Stimulated activated CD8-positive, alpha-beta memory T cell treated with anti-CD3 and anti-CD28 coated beads, Interleukin-12 subunit alpha, Interleukin-12 subunit beta, amount 100 ng/mL, for 24 hours (primary cell): Measurements from ENCODE around the gene SCIN.
"Not testable (repeated sequence)": the region's sequence is repeated elsewhere in the genome, so short reads cannot be mapped to it uniquely, and the experiment has no call there.

Experiments used
- DNase-seq: peaks from one replicate; pipeline ENCODE4 v3.0.0-alpha.2; 2020; ENCODE audit errors: extremely low read depth

The SCIN gene

DNA sequence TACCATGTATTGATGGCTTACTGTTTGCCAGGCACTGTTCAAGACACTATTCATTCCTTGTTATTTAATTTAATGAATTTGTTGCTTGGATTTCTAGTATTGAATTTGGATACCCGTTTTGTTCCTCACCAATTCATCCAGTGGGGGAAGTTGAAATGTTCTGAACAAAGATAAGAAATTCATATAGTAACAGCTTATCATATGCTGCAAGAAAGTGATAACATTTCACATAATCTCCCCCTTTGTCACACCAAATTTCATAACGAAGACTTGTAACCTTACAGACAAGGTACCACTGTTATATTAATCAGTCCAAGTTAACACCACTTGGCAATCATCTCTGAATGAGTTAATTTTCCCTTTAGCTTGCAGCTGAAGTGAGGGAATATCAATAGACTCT is 42.1 kb downstream of the SCIN start:
- DNase-seq, result no peak

DNA sequence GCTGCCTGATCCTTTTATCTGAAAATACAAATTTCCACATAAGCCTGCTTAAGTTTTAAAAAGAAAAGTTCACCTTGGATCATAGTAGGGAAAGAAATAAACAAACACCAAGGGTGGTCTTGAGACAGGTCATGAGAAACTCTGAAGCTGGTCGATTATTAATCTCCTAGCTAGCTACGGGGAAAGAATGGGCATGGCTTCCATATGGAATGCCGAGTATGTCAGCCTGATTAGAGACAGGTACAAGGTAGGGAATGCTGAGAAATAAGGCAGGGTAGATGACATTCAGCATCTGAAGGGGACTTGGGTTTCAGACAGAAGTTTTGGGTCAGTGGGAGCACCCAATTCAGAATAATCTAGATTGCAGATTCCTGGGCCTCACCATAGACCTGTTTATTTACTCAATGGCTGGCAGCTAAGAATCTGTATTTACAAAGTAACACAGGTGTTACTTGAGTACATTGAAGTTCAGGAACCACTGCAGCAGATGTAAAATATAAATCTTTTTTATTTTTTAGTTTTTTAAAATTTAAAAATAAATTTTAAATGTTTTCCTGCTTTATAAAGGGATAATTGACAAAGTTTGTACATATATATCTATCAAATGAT is 49.0 kb downstream of the SCIN start:
- DNase-seq, result no peak

DNA sequence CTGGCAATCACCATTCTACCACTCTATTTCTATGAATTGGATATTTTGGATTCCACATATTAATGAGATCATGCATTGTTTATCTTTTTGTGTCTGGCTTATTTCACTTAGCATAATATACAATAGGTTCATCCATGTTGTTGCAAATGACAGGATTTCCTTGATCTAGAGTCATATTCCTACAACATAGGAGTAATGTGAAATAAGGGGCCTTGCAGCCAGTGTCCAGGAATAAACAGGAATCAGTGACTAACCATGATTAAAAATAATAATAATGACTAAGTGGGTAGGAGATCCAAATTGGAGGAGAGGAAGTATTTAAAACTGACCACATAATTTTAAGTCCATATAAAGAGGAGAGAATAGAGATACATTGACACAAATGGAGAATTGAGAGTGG is 49.9 kb downstream of the SCIN start:
- no peak for DNase-seq

DNA sequence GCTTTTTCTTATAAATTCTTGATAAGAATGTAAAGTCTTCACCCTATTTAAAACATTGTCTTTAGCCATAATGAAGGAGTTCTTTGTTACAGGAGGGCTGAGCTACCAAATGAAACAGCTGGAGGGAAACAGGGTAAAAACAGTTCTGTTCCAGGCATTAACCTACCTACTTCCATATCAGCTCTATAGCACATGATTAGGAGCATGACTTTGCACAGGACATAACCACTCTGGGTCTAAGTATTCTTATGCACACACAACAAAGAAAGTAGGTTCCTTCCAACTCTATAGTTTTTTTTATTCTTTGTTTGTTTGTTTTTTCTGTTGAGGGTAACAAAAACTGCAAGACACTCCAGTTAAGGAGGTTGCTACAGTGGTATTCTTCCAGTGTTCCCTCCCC is 52.7 kb downstream of the SCIN start:
- DNase-seq, result no peak

DNA sequence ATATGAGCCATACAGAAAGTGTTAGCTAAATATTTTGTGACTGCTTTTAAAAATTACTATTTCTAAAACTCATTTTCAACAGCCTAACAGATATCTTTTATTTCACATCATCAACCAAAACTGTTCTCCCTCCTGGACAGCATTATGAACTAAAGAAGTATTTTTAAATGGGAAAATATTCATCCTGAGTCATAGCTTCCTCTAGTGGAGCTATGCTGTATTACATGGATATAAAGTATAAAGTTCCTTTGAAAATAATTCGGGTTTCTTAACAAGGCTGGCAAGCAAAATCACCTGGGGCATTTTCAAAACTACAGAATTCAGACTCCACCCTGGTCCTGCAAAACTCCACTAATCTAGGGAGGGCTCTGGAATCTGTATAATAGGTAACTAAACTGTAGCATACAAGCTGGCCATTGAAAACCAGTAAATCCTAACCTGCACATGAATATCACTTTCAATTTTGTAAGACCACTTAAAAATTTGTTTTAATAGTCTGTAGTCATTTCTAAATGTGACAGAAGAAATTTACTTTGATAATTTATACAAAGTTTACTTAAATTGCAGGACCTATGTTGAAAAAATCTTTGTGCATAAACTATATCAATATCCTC is 53.5 kb downstream of the SCIN start:
- no peak for DNase-seq

DNA sequence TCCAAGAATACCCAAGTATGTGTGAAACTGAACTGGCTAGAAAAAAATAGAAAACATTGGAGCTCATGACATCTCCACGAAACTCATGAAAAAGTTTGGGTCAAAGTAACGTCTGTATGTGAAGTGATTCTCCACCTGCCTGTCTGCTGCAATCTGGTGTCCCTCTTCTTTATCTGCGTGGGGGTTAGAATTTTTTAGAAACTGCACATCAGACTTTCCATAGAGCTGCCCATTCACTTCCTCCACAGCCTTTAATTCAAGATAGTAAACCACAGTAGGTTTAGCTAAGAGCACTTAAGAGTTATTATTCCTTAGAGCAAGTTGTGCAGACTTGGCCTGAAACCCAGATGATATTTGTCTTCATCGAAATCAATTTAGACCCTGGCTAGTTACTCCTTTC is 55.3 kb downstream of the SCIN start:
- DNase-seq, result no peak

DNA sequence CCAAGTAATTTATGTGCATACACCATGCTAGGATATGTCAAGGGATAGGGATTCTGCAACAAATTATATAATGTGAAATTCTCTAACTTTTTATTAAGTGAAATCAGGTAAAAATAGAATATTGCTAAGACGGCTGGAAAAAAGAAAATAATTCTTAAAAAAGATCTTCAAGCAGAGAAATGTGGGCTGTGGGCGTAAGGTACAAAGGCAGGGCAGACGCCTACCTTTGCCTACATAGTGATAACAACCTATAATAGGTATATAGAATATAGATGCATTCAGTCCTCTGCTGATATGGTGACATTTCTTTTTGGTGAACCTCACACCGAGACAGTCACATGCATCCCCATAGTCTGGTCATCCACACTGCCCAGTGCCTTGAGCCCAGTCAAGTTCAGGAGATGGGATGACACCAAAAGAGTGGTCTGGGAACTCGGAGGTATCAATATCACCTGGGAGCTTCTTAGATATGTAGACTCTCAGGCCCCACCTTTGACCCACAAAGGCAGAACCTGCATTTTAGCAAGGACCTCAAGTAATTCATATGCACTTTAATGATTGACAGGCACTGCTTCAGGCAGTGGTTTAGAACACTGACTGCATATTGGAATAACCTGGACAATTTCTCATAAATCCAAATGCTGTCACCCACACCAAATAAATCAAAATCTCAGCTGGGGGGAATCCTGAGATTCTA is 59.4 kb downstream of the SCIN start:
- DNase-seq, result no peak

DNA sequence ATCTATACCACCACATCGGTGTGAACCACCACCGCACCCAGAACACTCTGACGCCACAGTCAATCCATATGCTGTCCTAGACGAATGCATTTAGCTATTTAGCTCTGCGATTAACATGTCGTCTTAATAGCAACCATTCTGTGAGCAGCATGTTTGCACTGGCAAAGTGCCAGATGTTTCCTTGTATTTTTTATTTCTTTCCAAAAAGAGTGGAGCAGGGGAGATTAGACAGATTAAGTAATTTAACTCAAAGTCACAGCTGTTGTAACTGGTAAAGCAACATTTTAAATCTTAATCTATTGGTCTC is 59.9 kb downstream of the SCIN start:
- no peak for DNase-seq

DNA sequence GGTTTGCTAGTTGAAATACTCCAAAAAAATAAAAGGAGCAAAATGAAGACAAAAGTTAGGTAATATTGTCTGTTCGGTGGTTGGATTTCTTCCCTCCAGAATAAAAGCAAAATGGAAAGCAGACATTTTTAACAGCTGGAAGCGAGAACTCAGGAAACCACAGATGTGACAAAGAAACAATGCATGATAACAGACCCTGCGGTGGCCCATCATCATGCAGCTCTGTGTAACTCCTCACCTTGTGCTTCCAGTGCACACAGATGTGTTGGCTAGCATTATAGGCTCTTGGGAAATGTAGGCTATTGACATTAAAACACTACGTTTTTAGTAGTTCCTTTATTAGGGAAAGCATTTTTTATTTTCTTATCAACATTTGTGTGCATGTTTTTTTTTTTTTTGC is 63.1 kb downstream of the SCIN start:
- no peak for DNase-seq

DNA sequence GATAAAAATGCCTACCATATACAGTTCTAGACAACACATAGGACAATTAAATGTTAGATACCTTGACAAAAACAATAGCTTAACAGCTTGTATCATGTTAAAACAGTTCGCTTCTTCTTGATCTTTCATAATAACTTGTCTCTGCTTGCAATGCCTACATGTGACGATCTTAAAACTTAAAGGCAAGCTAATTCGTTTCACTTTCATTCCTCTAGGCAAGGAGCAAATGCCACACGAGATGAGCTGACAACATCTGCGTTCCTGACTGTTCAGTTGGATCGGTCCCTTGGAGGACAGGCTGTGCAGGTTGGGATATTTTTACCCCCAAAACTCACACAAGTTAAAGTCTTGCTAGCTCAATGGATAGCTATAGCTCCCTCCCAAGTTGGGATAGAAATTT is 65.3 kb downstream of the SCIN start:
- no peak for DNase-seq

DNA sequence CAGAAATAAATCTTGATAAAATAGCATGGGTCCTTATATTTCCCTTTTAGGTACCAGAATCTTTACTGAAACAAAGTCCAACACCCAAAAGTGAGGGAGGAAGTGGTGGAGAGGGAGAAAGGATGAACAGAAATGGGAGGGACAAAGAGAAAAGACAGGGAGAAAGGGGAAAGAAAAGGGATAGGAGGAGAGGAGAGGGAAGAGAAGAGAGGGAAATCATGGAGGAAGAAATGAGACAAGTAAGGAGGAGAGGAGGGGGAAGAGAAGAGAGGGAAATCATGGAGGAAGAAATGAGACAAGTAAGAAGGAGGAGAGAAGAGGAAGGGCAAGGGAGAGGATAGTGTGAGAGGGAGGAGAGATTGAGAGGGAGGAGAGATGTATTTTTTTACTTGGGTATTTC is 66.8 kb downstream of the SCIN start:
- no peak for DNase-seq

DNA sequence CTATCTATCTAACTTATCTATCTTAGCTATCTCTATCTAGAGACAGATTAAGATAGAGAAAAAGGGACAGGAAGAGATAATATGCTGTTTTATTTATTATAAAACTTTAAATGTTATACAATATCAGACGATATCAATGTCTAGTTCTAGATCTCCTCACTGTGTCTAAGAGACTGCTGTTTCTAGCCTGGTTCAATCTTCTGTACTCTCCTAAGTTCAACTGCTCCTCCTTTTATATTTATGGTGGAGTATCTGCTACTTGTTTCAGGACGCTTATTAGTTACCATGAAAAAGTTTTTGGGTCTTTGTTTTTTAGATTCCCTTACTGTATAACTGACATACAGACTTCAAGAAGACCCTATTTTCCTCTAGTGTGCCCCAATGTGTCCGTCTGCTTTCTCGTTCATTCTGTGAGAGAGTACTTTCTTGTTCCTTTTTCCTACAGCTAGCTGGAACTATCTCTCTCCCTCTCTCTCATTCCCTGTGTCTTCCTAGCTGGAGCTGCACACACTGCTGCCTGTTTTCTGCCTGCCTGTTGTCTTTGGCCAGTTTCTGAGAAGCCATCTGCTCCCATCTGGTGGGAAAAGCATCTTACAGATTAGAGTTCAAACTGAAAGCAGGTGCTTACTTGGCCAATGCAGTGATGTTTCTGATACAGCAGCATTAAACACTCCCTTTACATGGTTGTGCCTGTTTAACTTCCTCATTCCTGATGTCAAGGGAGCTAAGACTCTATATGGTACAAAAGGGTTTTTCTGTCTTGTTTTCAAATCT is 67.5 kb downstream of the SCIN start:
- no peak for DNase-seq

DNA sequence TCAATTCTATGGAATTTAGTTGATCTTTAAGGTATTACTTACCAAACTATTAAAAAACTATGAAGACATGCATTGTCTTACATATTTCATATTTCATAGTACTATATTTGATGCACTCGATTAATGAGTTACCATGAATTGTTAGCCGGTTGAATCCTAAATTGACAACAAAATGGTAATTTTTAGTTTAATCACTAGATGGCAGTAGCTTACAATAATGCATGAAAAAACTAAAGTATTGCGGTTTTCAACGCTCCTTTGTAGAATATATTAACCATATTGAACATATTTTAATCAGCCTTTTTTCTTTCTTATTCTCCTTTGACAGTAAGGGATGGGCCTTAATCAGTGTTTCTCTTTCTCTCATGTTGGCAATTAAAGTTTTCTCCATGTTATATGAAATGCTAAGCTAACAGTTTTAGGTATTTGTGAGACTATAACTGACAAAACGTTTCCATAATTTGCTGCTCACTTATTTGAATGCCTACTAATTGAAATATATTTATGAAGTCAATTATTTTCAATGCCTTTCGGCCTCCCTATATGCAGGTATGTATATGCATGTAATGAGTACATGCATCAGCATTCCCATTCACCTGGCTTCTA is 68.4 kb downstream of the SCIN start:
- DNase-seq, result no peak

DNA sequence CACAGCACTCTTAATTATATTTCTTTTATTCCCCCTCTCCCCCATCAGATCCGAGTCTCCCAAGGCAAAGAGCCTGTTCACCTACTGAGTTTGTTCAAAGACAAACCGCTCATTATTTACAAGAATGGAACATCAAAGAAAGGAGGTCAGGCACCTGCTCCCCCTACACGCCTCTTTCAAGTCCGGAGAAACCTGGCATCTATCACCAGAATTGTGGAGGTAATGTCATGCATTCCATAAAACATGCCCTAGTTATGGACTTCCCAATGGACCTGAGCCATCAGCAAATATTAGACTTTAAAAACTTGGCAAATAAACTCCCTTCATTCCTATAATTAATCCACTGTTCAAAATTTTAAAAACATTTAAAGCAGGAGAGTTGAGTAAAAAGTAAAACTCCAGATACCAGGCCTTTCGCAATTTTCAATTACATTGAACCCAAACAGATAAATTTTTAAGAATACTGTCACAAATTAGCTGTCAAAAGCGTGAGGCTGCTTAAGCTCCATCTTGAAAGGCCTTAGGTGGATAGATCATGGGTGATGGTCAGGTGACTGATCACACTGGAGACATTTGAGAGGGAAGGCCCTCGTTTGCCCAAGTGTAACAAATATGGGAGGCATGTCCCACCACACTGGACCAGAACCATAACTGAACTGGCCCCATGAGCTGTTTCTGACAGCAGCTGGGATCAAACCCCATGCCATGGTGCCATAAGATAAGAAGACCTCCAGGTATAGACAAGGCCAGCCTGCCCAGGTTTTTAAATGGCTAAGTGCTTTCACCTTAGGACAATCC is 70.0 kb downstream of the SCIN start:
- DNase-seq, result no peak

DNA sequence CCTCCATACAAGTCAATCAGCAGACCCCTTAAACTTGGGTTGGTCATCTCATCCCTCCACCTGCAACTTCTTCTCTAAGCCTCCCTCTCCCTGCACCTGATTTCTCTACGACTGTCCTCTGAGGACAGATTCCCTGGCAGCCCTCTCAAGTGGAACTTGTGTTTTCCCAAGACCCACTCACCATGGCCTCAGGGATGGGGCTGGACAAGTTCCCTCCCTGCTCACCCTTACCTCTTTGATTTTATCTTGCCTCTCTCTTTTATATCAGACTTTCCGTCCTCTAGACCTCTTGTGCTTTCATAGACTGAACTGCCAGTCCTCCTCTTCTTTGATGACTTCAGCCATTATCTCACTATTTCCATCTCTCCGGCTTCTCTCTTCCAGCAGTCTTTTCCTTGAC is 70.7 kb downstream of the SCIN start:
- no peak for DNase-seq

DNA sequence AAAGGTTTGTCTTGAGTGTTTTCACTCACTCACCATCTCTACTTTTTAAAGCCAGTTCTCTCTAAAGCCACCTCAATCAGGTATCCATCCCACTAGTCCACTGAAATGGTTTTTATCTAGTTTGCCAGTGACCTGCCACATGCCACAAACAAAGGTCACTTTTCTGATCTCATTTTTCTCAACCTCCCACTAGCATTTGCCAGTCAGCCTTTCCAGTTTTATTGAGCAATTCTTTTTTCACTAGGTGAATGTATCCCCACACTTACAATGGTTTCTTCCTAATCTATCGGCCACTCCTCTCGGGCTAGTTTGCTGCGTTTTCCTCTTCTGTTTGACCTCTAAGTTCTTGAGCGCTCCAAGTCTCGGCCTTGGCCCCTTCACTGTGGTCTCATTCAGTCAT is 72.0 kb downstream of the SCIN start:
- DNase-seq, result no peak

DNA sequence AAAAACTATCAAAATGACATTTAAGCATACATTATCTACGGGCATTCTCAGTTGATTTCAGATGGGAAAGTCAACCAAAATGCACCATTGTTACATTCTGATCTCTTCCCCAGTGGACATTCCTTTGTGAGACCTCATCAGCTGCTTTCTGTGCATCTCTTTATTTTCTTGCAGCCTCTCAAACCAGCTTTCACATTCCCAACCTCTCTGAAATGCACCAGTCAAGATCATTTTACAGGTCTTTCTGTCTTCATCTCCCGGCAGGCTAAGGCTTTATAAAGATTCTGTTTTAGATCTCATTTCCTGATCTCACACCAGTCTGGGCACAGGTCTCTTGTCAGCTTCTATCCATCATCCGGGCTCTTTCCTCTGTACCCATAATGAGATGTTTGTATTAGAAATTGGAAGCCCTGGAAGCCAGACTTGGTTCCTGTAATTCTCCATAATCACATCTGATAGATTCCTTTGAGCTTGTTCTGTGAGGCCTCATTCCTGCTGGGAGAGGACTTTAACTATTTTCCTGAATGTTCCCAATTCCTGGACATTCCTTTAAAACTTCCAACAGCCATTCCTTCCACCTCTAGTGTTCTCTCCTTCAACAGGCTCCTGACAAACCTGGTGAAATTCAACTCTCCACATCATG is 72.6 kb downstream of the SCIN start:
- no peak for DNase-seq

DNA sequence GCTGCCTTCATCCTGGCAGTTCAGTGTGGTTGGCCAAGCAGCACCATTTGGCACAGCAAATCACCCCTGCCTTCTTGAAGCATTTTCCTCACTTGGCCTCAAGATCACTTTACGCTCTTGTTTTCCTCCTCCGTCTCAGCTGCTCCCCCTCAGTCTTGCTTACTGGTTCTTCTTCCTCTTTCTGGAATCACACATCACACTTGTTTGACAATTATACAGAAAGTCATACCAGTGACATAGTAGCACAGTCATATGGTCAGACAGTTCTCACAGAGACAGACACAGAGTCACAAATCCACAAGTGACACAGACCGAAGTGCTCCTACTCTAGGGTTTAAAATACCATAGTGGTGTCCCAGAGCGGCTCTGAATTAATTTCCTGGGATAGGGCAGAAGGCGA is 73.1 kb downstream of the SCIN start:
- DNase-seq, result no peak

DNA sequence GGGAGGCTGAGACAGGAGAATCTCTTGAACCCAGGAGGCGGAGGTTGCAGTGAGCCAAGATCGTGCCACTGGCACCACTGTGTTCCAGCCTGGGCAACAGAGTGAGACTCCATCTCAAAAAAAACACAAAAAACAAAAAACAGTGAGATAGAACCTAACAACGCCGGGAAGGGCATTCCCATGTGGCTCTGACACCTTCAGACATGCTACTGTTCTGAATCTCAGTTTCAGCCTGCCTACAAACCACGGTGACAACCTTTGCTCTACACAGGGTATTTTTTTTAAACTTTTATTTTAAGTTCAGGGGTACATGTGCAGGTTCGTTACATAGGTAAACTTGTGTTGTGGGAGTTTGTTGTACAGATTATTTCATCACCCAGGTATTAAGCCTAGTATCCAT is 74.7 kb downstream of the SCIN start:
- DNase-seq, result not testable (repeated sequence)

DNA sequence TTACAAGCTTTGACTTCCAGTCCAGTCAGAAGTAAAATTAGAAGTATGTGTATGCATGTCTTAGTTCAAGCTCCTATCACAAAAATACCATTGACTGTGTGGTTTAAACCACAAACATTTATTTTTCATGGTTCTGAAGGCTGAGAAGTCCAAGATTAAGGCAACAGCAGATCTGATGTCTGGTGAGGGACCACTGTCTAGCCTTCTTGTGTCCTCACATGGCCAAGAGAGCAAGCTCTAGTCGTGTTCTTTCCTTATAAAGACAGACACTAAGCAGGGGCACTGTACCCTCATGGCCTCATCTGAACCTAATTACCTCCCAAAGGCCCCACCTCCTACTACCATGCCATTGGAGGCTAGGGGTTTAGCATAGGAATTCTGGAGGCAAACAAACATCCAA is 75.6 kb downstream of the SCIN start:
- DNase-seq, result no peak
